ENCODE data around the gene ORMDL2.
"Not testable (repeated sequence)": the region's sequence is repeated elsewhere in the genome, so short reads cannot be mapped to it uniquely, and the experiment has no call there.

Gene ORMDL2

GRCh38 chr12:55829967-55830600 lies 12.2 kb downstream of the ORMDL2 start:
- DNase-seq = no peak

- DNase-seq = peak; percentile 62
These were observed 13.0 kb downstream of the ORMDL2 start for GRCh38 chr12:55830601-55831446.

GRCh38 chr12:55831447-55831815 lies 13.6 kb downstream of the ORMDL2 start:
- no peak for DNase-seq

- DNase-seq = no peak
These were observed 15.2 kb downstream of the ORMDL2 start for GRCh38 chr12:55833056-55833455.

- not testable (repeated sequence) for DNase-seq
These were observed 16.6 kb downstream of the ORMDL2 start for GRCh38 chr12:55834400-55834799.

GRCh38 chr12:55838361-55838760 lies 20.5 kb downstream of the ORMDL2 start:
- no peak for DNase-seq

- DNase-seq = no peak
These were observed 21.7 kb downstream of the ORMDL2 start for GRCh38 chr12:55839345-55840140.

GRCh38 chr12:55840581-55841351 lies 22.9 kb downstream of the ORMDL2 start:
- no peak for DNase-seq

GRCh38 chr12:55842681-55843429 lies 25.0 kb downstream of the ORMDL2 start, which contains the start of gene MMP19:
Gene MMP19, minus strand, starts transcription at chr12:55842936. Its CDS starts 106 bp downstream, at chr12:55842830.
- DNase-seq = peak; percentile 87

GRCh38 chr12:55843431-55843830 lies 25.6 kb downstream of the ORMDL2 start:
- DNase-seq = no peak

- no peak for DNase-seq
These were observed 27.1 kb downstream of the ORMDL2 start for GRCh38 chr12:55844961-55845360.

GRCh38 chr12:55845361-55845760 lies 27.5 kb downstream of the ORMDL2 start:
- DNase-seq = no peak

- DNase-seq = no peak
These were observed 28.1 kb downstream of the ORMDL2 start for GRCh38 chr12:55845785-55846496.

GRCh38 chr12:55847033-55847432 lies 29.2 kb downstream of the ORMDL2 start:
- DNase-seq = peak; percentile 72

GRCh38 chr12:55847603-55848291 lies 29.9 kb downstream of the ORMDL2 start:
- peak; percentile 99 for DNase-seq

- DNase-seq = no peak
These were observed 31.9 kb downstream of the ORMDL2 start for GRCh38 chr12:55849616-55850343.

GRCh38 chr12:55850401-55850800 lies 32.6 kb downstream of the ORMDL2 start:
- DNase-seq = no peak

- no peak for DNase-seq
These were observed 33.1 kb downstream of the ORMDL2 start for GRCh38 chr12:55850893-55851292.

GRCh38 chr12:55852740-55853139 lies 34.9 kb downstream of the ORMDL2 start:
- no peak for DNase-seq

GRCh38 chr12:55861396-55861795 lies 43.6 kb downstream of the ORMDL2 start:
- no peak for DNase-seq

Data from EL (cell line).